HG02973 (cell line): ENCODE measurements around the gene YARS2.
"Not testable (repeated sequence)": the region's sequence is repeated elsewhere in the genome, so short reads cannot be mapped to it uniquely, and the experiment has no call there.

Source experiments
- ATAC-seq: cut with Tn5 transposase; IDR thresholded peaks from one replicate; pipeline ENCODE4 v1.9.1; 2021; ENCODE audit warnings: moderate library complexity; ENCODE audit not compliant: unreplicated experiment

YARS2 gene

DNA sequence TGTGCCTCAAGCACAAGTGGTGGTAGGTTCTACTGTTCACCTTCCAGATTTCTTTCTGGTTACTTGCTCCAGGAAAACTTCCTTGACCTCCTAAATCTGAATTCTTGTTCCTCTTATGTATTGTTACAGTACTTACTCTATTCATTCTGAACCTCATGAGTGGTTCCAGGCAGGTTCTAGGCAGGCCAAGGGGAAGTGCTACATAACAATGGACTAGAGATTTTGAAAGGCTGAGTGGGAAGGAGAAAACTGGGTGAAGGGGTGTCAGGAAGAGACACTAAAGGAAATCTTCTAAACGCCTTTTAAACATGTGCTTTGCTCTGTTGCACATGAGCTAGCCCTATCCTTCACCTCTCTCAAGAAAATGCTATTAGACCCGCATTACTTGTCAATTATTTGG is 1.6 kb downstream of the YARS2 start:
- ATAC-seq, result no peak

DNA sequence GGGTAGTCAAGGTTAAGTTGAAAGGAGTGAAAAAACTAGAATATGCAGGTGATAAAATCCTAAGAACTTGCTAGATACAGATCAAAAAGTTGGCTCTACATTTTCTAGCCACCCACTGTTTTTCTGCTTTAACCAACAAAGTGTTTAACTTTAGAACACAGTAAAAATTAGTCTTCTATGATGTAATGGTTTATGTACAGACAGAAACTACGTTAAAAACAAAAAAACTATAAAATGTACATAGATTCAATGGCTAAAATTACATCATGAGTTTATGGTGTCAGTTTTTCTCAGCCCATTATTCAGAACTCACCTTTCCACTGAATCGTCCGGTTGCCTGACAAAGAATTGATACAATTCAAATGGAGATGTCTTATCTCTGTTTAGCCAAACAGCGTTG is 2.1 kb downstream of the YARS2 start:
- ATAC-seq, result no peak

DNA sequence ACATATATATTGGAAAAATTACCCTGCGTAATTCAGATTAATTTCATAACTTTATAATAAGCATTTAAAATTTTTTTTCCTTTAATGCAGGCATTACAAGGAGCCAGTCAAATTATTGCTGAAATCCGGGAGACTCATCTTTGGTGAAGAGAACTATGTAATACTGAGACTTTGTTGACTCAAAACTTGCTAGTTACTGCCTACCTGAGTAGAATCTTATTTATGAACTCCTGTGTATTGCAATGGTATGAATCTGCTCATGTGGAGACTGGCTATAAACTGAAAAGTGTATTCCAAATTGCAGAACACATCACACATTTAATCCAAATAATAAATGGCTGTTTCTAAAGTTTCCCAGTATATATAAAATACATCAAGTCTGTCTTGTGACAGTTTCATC is 12.4 kb downstream of the YARS2 start:
- ATAC-seq, result no peak

DNA sequence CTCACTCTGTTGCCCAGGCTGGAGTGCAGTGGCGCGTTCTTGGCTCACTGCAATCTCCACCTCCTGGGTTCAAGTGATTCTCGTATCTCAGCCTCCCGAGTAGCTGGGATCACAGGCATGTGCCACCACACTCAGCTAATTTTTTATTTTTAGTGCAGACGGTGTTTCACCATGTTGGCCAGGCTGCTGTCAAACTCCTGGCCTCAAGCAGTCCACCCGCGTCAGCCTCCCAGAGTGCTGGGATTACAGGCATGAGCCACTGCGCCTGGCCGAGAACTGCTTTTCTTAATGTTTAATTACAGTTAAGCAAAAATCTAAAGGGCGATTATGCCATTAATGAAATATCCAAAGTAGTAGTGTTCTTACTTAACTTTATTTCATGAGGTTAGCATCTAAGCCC is 13.6 kb downstream of the YARS2 start:
- no peak for ATAC-seq

DNA sequence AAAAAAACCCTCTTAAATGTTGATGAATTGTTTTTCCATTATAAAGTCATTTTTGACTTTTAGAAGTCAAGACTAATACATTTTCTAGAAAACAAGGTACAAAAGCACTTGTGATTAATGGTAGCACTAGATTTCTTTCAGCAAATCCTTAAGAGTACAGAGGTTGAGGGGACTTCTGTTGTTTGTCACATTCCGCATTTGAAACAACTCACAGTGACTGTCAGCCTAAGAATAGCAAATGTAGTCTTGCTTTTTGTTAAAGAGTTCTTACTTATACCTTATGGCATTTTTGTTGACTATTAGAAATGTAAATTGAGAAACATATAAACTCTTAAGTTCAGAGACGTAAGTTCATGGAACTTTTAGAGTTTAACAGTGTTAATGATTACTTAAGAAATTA is 16.4 kb downstream of the YARS2 start:
- ATAC-seq, result no peak

DNA sequence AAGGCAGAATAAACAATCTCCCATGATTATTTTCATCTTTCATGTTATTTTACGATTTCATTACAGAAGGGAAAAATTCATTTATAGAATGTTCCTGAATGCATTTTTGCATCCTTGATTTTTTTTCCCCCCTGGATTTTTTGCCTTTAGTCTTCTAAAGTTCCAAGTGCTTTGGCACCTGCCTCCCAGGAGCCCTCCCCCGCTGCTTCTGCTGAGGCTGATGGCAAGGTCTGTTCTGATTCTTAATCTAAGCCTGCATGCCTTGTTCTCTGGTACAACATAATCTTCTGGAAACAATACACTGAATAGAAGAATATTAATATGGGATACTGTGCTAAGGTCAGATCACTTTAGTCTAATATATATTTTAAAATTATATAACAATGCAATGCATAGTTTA is 18.0 kb downstream of the YARS2 start:
- ATAC-seq, result no peak

DNA sequence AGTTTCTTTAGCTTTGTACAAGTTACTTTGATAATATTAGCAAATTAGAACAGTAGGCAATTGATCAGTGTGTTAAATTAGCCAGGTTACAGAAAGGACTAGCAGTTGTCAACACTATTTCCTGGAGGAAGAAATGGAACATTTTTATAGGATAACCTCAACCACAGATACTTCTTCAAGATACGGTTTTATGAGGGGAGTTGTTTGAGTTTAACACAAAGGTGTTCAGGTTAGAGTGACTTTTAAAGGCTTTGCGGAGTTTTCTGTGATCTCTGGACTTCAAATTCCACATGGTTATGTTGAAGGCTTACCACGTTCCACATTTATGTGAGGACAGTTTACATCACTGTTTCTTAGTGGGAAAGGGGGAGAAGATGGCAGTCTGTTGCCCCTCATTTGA is 19.3 kb downstream of the YARS2 start:
- ATAC-seq, result no peak

DNA sequence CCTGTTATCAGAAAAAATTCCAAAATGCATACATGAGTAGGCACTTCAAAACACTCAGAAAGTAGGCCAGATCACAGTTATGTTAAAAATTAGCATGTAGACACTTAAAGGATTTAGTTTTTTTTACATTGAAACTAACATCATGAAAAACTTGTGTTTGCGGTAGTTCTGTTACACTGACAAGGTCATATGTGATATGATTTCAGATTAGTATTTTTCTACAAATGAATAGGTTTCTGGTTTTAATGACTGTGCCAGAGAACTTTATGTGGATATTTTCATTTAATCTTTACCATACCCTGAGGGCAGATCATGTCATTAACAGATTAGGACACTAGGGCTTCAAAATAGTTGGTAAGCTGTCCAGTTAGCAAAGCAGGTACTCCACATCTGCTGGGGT is 20.7 kb downstream of the YARS2 start:
- no peak for ATAC-seq

DNA sequence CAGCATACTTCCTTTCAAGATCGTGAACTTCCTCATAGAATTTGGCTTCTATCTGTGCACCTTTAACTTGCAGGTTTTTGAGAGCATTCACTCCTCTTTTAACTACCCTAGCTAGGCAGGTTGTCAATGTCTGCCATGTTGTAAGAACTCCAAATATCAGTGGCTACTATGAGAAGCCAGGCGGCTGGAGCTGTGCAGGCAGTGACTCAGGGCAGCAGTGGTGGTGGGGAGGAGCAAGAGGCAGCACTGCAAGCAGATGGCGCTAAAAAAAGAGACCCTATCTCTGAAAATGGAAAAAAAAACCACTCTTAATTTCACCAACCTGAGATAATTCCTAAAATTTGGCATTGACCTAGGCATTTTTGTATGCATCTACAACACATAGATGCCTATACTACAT is 28.5 kb downstream of the YARS2 start:
- ATAC-seq, result no peak

DNA sequence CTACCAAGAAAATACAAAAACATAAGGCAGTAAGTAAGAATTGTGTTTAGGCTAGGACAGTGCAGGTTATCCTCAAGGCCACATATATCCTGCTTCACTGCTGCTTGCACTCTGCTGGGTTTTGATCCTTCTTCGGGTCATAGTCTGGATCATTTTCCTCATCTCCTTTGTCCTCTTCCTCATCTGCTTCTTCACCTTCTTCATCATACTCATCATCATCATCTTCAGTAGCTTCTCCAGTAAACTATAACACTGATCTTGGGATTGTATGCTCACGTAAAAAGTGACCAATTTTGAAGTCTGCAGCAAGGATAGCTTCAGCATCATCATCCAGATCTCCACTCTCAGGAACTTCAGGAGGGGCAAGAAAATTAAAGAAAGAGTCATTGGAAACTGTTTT is 29.4 kb downstream of the YARS2 start:
- no peak for ATAC-seq

DNA sequence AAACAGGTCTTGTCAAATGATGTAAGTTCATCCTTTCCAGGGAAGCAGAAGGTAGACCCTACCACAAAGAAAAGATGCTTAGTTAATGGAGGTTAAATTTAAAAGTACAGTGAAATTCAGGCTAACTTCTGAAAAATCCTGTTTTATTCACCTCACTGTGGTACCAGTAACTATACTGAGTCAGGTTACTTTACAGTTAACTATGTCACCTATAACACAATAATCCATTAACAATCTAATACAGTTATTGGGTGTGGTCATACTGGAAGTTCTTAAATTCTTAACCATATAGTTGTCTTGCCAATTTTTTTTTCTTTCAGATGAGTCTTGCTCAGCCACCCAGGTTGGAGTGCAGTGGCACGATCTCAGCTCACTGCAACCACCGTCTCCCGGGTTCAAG is 30.4 kb downstream of the YARS2 start:
- not testable (repeated sequence) for ATAC-seq

DNA sequence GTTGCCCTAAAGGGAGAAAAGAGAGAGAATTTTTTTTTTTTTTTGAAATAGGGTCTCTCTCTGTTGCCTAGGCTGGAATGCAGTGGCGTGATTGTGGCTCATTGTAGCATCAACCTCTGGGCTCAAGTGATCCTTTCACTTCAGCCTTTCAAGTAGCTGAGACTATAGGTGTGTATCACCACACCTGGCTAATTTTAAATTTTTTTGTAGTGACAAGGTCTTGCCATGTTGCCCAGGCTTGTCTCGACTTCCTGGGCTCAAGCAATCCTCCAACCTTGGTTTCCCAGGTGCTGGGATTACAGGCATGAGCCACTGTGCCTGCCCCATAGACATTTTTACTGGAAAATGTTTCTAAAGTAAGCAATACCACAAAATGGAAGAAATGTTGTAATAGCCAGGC is 36.8 kb downstream of the YARS2 start:
- no peak for ATAC-seq

DNA sequence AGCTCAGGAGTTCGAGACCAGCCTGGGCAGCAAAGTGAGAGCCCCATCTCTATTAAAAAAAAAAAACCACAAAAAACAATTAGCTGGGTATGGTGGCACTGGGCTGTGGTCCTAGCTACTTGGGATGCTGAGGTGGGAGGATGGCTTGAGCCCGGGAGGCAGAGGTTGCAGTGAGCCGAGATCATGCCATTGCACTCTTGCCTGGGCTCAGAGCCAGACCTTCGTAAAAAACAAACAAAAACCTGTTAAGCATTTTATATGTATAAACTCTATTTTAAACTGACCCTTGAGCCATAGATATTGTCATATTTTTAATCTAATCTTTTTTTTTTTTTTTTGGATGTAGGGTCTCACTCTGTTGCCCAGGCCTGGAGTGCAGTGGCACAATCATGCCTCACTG is 40.9 kb downstream of the YARS2 start:
- no peak for ATAC-seq

DNA sequence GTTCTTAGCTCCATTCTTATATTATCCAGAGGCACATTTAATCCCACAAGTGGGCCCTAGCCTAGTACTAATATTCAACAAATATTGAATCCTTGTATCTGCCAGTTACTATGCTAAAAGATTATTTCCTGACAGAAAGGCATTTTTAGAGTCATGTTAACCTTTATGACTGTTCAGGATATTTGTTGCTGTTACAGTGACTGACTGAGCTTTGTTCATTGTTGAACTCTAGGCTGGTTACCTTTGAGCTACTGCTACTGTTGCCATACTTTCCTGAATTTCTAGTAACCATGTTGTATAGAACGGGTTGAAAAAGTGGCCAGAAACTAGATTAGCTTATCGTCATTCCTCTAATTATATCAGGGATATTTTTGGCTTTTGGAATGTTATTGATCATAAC is 46.8 kb downstream of the YARS2 start:
- ATAC-seq, result no peak

DNA sequence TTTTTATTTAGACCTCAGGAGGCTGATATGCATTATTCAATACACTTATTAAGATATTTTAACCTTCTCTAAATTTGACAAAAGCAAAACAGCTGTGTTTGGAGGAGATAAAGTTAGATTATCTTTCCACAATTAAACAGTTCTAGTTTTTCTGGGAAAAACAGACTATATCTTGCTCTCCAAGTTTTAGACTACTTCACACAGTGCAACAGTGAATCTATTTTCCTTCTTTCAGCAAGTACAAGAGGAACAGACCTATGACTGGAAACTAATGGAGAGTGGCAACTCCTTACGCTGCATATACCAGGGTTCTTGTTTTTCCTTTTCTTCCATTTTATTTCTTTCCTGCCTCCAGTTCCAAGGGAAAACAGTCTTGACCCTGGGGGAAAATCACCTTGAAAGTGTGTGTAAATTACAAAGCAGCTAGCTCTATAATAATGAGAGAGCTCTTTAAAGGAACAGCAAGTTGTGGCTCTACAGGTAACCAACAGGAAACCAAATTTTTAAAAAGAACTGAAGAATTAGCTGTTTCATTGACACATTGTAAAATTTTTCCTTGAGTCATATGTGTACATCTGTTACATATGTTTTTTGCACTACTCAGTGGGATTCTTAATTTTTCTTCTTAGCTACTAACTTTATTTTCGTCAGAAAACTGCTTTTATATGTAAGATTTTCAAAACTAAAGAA is 49.2 kb downstream of the YARS2 start:
- ATAC-seq, result no peak

DNA sequence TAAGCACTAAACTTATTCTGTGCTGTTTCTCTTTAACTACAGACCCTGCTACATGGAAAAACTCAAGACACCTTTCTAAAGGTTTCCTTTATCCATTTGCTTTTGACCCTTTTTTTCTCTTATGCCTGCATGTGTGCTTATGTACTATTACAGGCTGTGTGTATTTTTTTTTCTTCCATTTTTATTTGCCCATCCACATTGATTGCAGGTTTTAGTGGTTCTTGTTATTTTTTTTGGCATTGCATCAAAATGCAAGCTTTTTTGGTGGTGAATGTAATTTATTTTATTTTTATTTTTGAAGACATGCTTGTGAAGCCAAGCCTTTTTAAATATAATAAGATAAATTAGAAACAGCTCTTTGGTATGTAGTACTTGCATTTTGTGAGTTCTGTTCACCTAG is 49.9 kb downstream of the YARS2 start:
- no peak for ATAC-seq

DNA sequence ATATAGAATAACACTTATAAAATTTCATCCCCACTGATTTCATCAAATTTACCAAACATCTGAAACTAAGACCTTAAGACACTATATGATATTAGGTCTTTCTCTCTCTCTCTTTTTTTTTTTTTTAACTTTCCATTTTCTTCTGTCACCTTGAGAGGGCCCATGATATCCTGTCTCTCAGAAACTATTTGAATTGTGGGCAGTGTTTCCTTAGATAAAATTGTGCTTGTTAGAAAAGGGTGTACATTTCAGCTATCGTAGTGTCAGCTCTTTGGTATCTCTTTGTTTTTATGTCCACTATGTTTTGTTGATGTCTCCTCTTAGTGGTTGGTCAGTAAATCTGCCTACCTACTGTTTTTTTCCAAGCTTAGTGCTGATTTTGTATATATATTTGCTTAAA is 52.8 kb downstream of the YARS2 start:
- no peak for ATAC-seq

DNA sequence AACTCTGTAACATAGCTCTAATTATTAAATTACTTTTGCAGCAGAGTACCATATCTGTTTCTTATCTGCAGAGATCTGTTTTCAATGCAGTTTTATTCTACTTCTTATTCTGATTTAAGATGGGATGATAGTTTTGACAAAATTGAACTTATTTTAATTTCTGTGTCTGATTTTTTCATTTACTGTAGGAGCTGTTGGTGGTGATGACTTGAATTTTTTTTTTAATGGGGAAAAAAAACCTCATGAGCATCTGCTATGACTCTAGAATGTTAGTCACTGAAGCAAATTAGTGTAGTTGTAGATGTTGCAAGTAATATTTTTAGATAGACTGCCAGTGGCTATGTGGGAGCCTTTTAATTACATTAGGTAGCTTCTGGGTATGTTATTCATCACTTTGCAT is 53.2 kb downstream of the YARS2 start:
- no peak for ATAC-seq

DNA sequence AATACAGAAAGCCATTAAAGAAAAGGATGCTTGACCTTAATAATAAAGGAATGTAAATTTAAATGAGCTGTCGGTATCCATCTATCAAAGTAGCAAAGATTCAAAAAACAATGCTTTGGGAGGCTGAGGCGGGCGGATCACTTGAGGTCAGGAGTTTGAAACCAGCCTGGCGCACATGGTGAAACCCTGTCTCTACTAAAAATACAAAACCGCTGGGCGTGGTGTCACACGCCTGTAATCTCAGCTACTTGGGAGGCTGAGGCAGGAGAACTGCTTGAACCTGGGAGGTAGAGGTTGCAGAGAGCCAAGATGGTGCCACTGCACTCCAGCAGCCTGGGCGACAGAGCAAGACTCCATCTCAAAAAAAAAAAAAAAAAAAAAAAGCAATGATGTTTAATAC is 56.3 kb downstream of the YARS2 start:
- ATAC-seq, result not testable (repeated sequence)

DNA sequence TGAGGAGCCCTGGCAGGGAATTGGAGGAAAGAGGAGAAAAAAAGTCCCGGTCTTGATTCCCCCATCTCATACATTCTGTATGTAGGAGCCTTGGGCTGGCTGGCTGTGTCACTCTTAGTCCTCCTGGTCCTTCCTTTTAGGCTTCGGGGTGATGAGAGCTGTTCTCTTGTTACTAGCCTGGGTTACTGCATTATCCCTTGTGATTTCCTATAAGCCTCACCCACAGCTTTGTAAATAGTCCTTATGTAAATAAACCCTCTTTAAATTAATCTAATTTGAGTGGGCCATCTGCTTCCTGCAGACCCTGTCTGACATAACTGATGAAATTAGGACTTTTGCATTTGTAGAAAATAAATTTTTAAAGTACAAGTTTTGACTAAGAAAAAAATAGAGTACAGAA is 57.4 kb downstream of the YARS2 start:
- ATAC-seq, result no peak

DNA sequence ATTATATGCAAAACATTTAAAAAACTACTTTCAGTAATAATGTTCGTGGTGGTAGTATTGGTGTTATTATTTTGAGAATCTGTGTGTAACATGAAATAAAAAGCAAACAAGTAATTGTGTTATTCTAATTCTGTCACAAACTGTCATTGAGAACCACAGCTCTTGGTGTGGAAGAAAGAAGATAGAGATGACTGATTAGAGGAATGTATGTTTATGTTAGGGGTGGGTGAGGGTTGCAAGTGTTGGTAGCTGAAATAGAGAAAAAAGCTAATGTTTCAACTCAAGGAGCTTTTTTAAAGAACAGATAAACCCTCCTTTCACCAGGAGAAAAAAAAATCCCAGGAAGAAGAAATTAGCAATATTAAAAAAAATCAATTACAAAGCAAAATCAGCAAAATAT is 58.3 kb downstream of the YARS2 start:
- no peak for ATAC-seq
